ENCODE results near the gene CNDP1.
"Not testable (repeated sequence)": the region's sequence is repeated elsewhere in the genome, so short reads cannot be mapped to it uniquely, and the experiment has no call there.

CNDP1 gene

DNA sequence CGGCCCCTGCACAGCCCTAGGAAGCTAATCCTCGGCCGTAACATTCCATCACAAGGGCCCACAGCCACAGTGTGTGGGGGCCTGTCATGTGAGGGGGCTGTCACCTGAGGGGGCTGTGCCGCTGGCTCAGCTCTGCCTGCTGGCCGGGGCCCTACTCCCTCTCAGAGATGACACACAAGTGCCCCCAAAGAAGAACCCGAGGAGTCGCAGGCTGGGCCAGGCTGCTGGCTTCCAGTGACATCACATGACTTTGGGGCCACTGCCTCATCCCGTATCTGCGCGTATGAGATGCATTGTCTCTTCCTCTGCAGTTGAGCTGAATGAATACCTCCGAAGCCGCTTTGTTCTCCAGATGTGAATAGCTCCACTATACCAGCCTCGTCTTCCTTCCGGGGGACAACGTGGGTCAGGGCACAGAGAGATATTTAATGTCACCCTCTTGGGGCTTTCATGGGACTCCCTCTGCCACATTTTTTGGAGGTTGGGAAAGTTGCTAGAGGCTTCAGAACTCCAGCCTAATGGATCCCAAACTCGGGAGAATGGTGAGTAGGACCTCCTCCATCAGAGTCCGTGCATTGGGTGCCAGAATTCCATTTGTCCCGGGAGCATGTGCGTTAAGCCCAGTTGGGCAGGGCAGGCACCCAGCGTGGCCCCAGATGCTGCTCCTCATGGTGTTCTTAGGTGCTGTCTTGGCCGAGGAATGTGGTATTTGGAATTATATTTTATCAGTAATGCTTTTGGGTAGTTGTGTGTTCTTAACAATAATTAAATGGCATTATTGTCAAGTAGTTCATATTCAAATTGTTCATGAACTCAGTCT lies at the start of gene CNDP1:
Gene CNDP1 (plus strand): TSS at position 351 of the 820 bp plus-strand sequence. CDS start 168 bp downstream, at position 519.
- no peak for DNase-seq

DNA sequence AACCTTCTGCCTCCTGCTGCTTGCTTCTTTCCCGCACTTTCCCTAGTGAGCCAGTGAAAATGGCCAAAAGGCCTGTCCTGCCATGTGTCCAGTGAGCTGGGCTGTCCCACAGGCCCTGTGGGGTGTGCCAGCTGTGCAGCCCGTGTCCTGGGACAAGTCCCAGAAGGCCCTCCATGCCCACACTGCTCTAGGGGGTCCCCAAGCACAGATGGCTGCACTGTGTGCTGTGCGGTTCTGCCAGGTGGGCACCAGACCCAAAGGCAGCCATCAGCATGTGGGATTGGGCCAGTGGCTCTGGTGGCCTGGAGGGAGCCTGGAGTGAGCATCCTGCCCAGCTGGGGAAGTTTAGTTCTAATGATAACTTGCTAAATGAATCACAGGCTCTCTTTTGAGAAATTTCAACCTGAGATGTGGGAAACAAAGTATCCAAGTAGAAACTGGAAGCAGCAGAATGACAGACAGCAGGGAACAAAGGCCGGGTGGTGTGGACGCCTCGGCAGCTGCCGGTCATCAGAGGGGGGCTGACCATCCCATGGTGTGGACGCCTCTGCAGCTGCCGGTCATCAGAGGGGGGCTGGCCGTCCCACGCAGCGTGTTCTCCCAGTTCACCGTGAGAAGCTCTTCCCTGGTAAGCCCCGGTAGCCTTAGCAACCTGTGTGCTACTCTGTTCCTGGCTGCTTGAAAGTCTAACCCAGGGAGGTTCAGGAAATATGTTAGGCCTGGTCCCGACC lies 48.0 kb upstream of the CNDP1 start:
- DNase-seq = no peak

- DNase-seq = no peak
These were observed 45.9 kb upstream of the CNDP1 start for GRCh38 chr18:74488354-74488753.

DNA sequence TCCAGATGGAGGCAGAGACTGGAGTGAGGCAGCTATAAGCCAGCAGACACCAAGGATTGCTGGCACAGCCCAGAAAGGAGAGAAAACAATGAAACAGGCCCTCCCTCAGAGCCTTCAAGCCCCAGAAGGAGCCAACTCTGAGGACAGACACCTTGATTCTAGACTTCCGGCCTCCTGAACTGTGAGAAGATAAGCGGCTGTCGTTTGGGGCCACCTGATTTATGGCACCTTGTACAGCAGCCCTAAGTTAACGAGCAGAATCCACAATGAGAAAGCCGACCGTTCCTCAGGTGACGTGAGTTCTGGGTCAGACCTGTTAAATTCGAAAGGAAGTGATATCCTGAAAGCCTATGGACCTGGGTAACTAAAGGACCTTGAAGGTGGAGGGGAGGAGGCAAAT lies 45.4 kb upstream of the CNDP1 start:
- DNase-seq = no peak

DNA sequence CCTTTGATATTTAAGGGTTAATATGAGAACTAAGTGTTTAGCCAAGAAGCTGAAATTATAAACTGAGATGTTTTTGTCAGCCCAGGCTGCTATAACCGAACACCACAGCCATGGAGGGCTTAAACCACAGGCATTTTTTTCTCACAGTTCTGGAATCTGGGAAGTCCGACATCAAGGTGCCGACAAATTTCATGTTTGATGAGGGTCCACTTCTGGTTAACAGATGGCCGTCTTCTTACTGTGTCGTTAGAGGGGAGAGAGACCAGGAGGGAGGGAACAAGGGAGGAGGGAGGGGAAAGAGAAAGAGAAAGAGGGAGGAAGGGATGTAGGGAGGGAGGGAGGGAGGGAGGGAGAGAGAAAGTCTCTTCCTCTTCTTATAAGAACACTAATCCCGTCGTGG lies 44.6 kb upstream of the CNDP1 start:
- no peak for DNase-seq

- no peak for DNase-seq
These were observed 42.0 kb upstream of the CNDP1 start for GRCh38 chr18:74492259-74492658.

DNA sequence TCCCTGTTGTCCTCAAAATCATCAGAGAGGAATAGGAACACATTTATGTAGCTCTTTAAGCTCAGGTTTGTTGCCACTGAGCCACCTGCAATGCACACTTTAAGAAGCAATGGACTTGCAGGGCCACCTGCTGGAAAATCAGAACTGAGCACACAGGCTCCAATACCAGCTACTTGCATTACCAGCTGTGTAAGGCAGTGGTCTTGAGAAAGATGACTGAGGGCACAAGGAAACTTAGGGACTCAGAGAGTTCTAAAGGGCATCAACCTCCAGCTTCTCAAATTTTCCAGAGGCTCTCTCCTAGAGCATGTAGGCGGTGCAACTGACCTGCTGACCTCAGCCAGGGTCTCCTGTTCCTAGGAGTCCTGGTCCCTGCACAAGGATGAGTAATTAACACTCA lies 40.6 kb upstream of the CNDP1 start:
- DNase-seq = peak; percentile 26 to 55

- no peak for DNase-seq
These were observed 39.8 kb upstream of the CNDP1 start for GRCh38 chr18:74494514-74494913.

DNA sequence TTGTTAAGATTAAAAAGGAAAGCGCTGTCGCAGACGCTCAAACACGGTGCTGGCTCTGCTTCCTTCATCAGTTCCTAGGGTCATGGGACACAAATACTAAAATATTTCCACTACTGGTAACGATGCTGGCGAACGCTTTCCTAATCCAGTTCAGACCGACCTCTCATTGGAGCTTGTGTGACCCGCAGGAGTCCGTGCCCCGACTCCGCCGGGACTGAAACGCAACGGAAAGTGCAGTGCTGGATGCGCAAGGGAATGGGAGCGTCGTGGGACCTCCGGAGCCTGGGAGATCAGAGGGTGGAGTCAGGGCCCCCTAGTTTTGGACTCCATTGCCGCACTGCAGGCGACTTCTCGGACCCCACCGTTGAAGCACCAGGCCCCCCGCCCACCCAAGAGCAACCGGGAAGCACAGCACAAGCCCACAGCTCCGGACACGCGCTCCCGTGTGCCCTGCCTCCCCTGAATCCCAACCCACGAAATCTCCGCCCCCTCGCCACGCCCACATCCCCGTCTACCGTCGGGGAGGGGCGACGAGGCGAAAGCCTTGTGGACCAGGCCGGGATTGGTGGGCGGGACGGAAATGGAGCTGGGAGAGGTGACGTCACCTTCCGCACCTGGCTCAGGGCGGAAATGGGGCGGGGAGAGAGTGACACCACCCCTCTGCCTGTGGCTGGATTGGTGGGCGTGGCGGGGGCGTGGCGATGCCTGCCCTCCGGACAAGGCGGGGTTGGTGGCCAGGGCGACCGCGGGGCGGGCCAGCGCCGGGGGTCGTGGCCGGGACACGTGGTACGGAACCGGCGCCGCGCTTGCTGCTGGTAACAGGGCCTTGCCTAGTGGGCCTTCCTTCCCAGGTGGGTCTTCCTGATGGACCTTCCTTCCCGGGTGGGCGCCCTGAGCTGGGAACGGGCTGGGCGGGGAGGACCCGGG lies 38.5 kb upstream of the CNDP1 start, which contains the start of gene CNDP2:
Gene CNDP2 (plus strand): TSS at position 783 of the 927 bp plus-strand sequence. CDS start 3,611 bp downstream, outside the sequence.
- DNase-seq = peak; percentile 99 to 100

DNA sequence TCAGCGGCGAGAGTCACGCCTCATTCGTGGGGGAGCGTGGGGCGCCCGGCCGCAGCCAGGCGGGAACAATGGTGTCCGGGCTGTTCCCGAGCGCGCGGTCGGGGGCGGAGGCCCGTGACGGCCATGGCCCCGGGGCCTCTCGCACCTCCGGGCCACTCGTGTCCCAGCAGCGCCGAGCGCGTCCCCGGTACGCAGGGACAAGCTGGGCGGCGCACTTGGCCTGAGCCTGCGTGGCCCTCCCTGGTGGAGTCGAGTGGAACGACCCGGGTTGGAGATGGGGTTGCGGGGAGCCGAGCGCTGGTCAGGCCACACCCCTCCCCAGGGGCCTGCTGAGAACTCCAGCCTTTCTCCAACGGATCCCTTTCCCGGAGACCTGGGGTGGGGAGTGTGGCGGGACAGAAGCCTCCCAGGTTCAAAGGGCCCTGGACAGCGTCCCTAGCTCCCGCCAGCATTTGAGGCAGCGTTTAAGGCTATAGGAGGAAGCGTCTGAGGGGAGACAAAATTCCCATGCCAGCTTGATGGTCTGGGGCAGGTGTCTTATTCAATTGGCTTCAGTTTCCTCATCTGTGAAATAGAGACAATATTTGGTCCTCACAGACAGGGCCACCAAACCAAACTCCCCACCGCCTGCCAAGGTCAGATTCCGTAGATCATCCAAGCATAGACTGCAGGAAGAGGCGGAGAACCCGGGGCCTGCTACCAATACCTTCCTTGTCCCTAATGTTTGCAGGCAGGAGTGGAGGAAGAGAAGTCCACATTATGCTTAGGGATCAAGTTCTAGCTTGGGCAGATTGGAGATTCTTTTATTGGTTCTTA lies 37.6 kb upstream of the CNDP1 start:
- DNase-seq = peak; percentile 31 to 46

DNA sequence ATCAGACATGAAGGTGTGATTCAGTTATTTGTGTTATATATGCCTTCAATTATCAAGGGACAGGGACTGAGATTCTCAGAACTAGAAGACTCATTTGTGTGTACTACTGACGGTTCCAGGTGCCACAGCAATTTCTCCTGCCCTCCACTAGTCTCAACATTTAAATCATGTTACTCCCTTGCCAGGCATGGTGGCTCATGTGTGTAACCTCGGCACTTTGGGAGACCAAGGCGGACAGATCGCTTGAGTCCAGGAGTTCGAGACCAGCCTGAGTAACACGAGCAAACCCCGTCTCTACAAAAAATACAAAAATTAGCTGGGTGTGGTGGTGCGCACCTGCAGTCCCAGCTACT lies 37.0 kb upstream of the CNDP1 start:
- no peak for DNase-seq

DNA sequence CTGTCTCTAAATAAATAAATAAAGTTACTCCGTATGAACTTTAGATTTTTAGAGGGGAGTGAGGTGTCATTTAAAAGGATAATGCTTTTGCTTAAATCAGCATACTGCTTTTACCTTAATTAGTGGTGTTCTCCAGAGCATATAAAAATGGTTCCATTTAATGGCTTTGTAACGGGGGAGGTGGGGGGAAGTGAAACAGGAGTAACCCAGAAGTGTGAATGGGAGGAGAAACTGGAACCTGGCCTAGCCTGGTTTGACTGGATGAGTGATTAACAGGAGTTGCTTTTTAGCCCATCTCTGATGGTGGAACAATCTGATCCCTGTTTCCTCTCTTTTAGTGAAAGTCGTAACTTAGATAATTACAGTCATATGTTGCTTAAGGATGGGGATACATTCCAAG lies 36.5 kb upstream of the CNDP1 start:
- no peak for DNase-seq

DNA sequence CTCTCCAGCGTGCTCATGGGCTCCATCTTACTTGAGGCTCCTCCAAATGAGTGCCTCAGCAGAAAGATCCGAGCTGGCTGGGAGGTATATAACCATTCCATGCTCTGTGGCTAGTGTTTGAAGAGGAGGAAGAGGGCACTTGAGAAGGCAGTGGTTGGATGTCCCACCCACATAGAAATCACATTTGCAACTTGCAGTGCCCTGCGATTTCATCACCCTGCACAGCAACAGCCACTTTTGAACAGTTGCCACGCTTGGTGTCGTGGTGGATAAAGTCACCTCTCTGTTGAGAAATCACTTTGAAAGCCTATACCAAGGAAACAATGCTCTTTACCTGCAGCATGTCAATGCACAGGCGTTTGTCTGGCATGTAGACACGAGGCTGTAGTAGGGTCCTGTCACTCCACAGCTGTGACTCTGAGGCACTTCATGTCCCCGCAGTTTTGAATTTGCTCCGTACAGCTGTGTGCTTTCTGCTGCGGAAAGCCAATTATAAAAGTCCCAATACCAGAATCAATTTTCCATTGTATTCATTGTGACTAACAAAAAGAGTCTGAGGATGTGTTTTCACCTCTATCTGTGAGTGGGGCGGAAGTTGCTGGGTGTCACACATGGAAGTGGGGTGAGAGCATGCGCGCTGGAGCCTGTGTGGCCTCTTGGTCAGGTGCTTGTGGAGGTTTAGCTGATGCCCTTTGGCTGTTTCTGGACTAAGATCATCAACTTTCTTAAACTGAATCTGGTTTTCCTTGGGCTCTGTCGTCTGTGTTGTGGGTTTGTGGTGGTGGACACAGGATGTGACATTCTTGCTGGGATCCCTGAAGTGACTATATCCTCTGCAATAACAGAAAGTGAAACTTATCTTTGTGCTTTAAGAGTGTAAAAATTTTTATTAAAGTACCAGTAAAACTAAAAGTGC lies 35.3 kb upstream of the CNDP1 start:
- DNase-seq = no peak

DNA sequence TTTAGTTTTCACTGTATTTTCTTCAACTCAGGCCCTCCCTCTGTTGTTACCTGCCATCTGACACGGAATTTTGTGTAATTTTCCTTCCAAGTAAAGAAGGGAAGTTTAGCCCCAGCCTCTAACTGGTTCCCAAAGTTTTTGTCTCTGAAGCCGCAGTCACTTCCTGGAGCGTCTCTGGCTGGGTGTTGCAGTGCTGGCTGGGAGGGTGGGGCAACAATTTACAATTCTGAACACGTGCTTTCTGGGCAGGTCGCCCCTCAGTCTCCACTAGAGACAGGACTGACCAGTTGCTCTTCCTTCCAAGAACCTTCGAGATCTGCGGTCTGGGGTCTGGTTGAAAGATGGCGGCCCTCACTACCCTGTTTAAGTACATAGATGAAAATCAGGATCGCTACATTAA lies 34.7 kb upstream of the CNDP1 start:
- DNase-seq = no peak

- no peak for DNase-seq
These were observed 33.9 kb upstream of the CNDP1 start for GRCh38 chr18:74500372-74500771.

- DNase-seq = not testable (repeated sequence)
These were observed 33.5 kb upstream of the CNDP1 start for GRCh38 chr18:74500774-74501173.

DNA sequence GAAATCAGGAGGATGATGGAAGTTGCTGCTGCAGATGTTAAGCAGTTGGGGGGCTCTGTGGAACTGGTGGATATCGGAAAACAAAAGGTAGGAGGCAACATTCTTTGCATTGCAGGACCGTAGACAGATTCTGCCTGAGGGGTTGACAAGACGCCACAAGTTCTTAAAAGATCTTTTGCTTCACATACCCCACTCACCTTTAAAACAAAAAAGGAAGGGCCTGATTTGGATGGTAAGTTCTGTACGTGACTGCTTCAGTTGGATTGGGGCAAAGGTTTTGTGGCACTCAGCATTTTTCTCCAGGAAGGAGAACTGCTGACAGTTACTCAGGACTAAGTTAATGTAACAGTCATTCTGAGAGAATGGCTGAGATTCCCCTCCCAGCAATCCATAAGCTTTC lies 32.9 kb upstream of the CNDP1 start:
- DNase-seq = no peak

DNA sequence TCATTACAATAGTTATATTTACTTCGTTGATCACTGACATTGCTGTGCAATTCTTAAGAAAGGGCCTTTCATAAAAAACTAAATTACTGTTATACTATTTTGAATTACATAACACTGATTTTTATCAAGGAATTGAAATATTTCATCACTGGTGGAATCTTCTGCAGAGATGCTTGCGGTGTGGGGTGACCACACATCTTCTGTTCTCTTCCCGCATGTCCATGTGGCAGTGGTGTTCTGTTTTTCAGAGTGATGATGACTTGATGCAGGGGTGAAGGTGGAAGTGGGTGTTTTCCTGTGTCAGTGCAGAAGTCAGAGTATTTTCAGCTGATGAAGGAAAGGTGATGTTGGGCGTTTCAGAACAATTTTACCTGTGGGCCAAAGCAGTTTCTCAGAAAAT lies 31.2 kb upstream of the CNDP1 start:
- no peak for DNase-seq

DNA sequence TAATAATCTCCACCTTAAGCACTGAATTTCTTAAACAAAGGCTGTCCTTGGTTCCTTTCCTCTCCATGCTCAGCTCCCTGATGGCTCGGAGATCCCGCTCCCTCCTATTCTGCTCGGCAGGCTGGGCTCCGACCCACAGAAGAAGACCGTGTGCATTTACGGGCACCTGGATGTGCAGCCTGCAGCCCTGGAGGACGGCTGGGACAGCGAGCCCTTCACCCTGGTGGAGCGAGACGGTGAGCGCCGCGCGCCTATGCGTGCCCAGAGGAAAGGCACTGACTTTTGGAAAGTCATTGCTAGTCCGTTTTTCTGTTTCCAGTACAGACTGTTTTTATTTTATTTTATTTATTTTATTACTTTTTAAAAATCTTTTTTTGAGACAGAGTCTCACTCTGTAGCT lies 28.5 kb upstream of the CNDP1 start:
- no peak for DNase-seq

GRCh38 chr18:74506448-74507084 lies 27.7 kb upstream of the CNDP1 start:
- DNase-seq = no peak

Data from NCI-H1930 (cell line).